ENCODE measurements around the gene IFNL3.
"Not testable (repeated sequence)": the region's sequence is repeated elsewhere in the genome, so short reads cannot be mapped to it uniquely, and the experiment has no call there.

The IFNL3 gene

DNA sequence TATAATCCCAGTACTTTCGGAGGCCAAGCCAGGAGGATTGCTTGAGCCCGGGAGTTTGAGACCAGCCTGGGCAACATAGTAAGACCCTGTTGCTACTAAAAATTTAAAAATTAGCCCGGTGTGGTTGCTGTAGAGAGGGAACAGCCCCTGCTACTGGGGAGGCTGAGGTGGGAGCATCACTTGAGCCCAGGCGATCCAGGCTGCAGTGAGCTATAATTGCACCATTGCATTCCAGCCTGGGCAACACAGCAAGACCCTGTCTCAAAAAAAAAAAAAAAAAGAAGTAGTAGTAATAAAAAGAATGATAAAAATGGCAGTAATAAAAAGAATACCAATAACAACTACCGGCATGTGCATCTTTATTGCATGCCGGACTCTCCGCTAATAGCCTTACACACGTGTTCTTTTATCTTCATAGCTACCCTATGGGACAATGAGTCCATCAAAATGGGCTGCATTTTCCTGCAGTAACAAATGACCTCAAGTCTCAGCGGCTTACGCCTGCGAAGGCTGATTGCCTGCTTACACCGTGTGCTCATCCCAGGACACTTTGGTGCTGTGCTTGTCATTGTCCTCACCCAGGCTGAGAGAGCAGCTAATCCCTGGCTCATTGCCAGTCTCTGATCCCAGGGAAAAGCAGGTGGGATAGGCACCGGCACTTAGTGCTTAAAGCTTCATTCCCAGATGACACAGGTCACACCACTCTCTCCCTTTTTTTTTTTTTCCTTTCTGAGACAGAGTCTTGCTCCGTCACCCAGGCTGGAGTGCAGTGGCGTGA, 26.4 kb downstream of the IFNL3 start:
- in situ Hi-C loops (cut with MboI; ENCODE audit: low sequenced_read_pairs): no loop called here

DNA sequence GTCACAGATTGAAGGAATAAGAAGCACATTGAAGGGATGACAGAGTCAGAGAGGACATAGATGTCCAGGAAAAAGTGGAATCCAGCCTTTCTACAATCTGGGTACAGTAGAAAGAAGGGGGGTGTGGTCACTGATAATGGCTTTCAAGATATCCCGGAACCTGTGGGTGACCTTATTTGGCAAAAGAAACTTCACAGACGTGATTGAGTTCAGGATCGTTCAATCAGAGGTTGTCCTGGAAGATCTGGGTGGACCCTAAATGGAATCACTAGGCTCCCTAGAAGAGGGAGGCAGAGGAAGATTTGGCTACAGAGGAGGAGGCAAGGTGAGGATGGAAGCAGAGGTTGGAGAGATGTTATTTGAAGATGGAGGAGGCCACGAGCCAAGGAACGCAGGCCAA, 27.7 kb downstream of the IFNL3 start:
- in situ Hi-C loops (cut with MboI; ENCODE audit: low sequenced_read_pairs): no loop called here

DNA sequence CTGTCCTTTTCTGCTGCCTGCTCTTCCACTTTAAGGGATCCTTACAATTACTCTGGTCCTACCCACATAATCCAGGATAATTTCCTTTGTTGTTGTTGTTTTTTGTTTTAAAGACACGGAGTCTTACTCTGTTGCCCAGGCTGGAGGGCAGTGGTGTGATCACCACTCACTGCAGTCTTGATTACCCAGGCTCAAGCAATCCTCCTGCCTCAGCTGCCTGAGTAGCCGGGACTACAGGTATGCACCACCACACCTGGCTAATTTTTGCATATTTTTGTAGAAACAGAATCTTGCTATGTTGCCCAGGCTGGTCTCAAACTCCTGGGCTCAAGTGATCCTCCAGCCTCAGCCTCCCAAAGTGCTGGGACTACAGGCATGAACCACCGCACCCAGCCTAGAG, 29.5 kb downstream of the IFNL3 start:
- in situ Hi-C loops (cut with MboI; ENCODE audit: low sequenced_read_pairs): not testable (repeated sequence)

DNA sequence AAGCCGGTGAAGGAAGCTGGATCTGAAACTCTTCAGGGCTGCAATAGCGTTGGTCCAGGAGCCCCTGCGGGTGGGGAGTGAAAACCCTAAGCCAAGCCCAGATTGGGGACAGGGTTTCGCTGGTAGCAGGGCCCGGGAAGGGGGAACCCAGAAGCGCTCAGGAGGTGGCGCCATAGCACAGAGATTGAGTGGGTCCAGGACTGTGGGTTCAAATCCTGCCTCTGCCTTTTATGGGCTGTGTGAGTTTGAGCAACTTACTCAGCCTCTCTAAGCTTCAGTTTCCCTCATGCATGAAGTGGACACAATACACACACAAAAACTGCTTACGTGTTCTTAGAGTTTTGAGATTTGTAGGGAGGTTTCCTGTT, 32.4 kb downstream of the IFNL3 start:
- in situ Hi-C loops (cut with MboI; ENCODE audit: low sequenced_read_pairs): no loop called here

- in situ Hi-C loops (cut with MboI; ENCODE audit: low sequenced_read_pairs): no loop called here
These were observed 33.0 kb downstream of the IFNL3 start for GRCh38 chr19:39211731-39212374.

DNA sequence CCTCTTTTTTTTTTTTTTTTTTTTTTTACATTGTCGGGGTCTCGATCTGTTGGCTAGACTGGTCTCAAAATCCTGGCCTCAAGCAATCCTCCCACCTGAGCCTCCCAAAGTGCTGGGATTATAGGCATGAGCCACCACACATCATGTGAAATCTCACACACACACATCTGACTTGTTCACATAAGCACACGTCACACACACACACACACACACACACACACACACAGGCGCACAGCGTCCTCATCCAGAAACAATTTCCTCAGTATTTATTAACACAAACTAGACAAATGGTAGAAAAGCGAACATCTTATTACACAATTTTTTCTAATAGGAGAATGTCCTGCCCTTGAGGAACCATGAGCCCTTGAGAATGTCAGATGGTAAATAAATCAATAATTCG, 35.6 kb downstream of the IFNL3 start:
- in situ Hi-C loops (cut with MboI; ENCODE audit: low sequenced_read_pairs): no loop called here

DNA sequence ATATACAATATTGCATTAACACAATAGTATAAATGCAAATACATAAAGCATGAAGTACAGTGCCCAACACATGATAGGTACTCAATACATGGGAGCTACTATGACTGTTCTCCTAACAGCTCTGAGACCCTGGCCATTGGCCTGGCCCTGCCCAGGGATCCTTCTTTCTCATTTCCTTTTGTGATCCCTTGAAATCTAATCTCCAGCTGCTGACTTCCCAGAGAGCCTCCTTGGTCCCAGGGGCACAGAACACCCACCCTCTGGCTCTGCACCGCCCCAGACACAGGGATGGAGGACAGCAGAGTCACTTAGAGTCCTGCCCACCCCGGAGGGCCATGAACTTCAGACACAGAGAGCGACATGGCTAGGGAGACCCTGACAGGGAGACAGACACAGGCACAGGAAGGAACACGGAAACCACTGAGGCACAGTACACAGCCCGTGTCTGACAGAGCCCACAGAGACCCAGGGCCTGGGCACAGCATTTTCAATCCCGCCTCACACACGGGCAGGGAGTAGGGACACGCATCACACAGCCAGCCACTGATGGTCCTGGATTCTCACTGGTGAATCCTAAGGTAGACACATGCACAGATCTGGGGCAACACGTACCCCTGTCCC, 36.5 kb downstream of the IFNL3 start:
- in situ Hi-C loops (cut with MboI; ENCODE audit: low sequenced_read_pairs): no loop called here

DNA sequence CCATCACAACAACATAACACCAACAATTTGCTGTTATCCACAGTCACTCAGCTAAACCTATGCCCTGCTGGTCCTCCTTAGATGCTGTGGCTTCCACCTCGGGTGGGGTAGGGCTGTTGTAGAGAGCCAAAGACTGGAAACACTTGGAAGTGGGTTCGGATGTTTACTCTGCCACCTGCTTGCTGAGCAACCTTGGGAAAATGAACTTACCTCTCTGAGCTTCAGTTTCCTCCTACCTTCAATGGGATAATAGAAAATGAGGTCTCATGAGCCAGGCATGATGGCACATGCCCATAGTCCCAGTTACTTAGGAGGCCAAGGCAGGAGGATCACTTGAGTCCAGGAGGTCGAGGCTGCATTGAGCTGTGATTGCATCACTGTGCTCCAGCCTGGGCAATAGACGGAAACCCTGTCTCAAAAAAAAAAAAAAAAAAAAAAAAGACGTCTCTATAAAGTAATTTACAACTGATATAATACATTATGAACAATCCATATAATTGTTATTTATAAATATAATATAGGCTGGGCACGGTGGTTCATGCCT, 37.4 kb downstream of the IFNL3 start:
- in situ Hi-C loops (cut with MboI; ENCODE audit: low sequenced_read_pairs): no loop called here

DNA sequence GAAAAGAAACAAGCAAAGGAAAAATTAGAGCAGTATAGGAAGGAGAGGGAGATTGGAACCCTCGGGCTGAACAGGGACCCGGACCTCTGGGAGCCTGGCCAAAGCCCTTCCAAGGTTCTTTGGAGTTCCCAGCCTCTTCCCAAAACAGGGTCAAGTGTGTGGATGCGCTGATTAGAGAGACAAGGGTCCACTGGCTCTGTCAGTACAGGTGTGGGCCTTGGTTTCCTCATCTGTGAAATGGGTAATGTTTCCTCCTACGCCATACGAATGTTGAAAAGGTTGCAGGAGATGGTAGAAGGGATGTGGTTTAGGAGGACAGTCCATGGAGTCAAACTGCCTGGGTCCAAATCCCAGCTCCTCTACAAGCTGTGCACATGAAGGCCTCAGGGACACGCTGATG, 38.7 kb downstream of the IFNL3 start:
- in situ Hi-C loops (cut with MboI; ENCODE audit: low sequenced_read_pairs): no loop called here

DNA sequence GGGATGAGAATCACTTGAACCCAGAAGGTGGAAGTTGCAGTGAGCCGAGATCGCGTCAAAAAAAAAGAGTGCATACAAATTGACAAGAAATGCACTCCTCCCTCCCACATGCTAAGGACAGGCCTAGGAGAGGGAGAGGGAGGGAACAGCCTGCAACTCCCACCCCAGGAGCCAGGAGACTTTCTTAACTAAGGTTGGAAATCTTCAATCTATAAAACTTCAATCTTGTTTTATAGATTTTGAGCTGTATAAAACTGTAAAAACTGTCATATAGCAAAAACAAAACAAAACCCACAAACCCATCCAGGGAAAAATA, 39.4 kb downstream of the IFNL3 start:
- in situ Hi-C loops (cut with MboI; ENCODE audit: low sequenced_read_pairs): no loop called here

- in situ Hi-C loops (cut with MboI; ENCODE audit: low sequenced_read_pairs): no loop called here
These were observed 41.1 kb downstream of the IFNL3 start, which contains the start of gene SYCN for GRCh38 chr19:39203372-39204341. Gene SYCN (minus strand): TSS chr19:39204263. CDS start chr19:39204254, 9 bp downstream.

GRCh38 chr19:39202998-39203355, 41.8 kb downstream of the IFNL3 start:
- in situ Hi-C loops (cut with MboI; ENCODE audit: low sequenced_read_pairs): no loop called here

DNA sequence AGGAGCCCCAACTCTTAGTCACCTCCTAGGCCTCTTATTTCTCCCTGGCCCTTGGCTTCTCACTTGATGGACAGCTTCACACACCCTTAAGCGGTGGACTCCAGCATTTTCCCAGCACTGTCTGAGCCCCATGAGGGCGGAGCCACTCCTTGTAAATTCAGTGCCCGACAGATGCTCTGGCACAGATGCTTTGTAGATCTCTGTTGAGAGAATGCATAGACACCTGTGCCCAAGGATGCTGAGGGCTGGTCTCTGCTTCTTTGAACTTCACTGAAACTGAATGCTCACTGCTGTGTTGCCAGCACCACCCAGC, 44.0 kb downstream of the IFNL3 start:
- in situ Hi-C loops (cut with MboI; ENCODE audit: low sequenced_read_pairs): no loop called here

DNA sequence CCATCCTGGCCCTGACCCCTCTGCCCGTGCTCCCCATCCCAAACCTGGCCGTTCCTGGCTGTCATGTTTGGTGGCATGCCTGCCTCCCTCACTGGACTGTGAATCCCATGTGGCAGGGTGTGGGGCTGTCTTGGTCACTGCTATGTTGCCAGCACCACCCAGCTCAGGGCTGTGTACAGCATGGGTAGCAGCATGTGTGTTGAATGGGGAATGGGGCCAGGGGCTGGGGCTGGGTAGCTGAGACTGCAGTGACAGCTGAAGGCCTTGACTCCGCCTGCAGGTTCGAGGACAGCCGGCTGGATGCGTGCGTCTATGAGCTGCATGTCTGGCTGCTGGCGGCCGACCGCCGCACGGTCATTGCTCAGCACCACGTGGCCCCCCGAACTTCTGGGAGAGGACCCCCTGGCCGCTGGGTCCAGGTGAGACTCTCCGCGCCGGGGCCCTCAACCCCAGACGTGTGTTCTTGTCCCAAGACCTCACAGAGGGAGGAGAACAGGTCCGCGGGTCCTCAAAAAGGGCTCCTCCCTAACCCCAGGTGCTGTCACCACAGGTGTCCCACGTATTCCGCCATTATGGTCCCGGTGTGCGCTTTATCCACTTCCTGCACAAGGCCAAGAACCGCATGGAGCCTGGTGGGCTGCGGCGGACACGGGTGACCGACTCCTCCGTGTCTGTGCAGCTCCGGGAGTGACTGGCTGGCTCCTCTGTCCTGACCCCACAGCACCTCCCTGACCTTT, 44.6 kb downstream of the IFNL3 start:
- in situ Hi-C loops (cut with MboI; ENCODE audit: low sequenced_read_pairs): no loop called here

- in situ Hi-C loops (cut with MboI; ENCODE audit: low sequenced_read_pairs): no loop called here
These were observed 45.8 kb downstream of the IFNL3 start for GRCh38 chr19:39199025-39199424.

- in situ Hi-C loops (cut with MboI; ENCODE audit: low sequenced_read_pairs): no loop called here
These were observed 47.0 kb downstream of the IFNL3 start for GRCh38 chr19:39197808-39198207.

- in situ Hi-C loops (cut with MboI; ENCODE audit: low sequenced_read_pairs): no loop called here
These were observed 47.8 kb downstream of the IFNL3 start, which contains the start of gene NCCRP1 for GRCh38 chr19:39196860-39197562. Gene NCCRP1 (plus strand): TSS chr19:39196964. CDS start chr19:39196983, 19 bp downstream.

DNA sequence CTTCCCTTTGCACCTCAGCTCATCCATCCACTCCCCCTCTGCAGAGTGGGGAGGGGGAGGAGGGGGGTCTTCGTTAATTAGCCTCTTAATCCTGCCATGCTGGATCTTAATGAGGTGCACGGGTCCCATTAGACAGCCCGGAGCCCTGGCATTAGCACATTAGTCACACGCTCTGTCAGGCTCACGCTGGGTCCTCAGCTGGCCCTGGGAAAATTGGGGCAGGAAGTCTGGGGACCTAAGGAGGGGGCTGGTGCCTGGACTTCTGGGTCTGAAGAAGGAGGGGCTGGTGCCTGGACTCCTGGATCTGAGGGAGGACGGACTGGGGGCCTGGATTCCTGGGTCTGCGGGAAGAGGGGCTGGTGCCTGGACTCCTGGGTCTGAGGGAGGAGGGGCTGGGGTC, 48.5 kb downstream of the IFNL3 start:
- in situ Hi-C loops (cut with MboI; ENCODE audit: low sequenced_read_pairs): no loop called here

DNA sequence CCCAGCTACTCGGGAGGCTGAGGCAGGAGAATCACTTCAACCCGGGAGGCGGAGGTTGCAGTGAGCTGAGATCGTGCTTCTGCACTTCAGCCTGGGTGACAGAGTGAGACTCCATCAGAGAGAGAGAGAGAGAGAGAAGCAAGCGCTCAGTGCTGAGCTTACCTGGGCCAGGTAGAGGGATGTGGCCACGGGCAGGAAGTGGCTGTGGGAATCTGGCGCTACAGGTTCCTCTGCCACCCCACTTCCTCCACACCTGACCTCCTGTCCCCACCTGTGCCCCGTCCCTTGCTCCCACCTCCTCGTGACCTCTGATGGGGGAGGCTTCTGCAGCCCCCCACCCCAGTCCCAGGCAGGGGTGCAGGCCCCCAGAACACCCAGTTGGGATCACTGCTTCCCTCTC, 49.1 kb downstream of the IFNL3 start:
- in situ Hi-C loops (cut with MboI; ENCODE audit: low sequenced_read_pairs): no loop called here

All from HL-60/S4 treated with retinoic acid at 250 ng/mL for 4 days and 3 days (cell line).